IMR-90 (cell line): Measurements from ENCODE around the gene CDK14. TPM values are rescaled to one million over a fixed set of nuclear protein-coding genes. Genes with fewer than 3 reads are reported as not detected.

ENCODE experiments used
- ATAC-seq: fragments of 200-7000 bp; cut with Tn5 transposase; 2 replicates; pipeline ENCODE4 v1.9.1; 2020; ENCODE audit warnings: low read depth, mild to moderate bottlenecking, moderate library complexity
- BruUV-seq: library from RNA; stranded (reverse); fragments of 400-500 nt; replicated peaks from 2 replicates; lab custom pipeline; 2021; lab: Mats Ljungman, UMichigan
- CTCF ChIA-PET: fragments of 300-600 bp; formaldehyde crosslinking; extraction: SDS; loops from one replicate; lab custom pipeline; 2021; ENCODE audit warnings: antibody characterized with exemption; lab: Yijun Ruan, JAX
- POLR2A ChIA-PET: fragments of 300-600 bp; sonication (Branson Sonifier 250); formaldehyde crosslinking; loops from one replicate; lab custom pipeline; 2022; ENCODE audit warnings: antibody characterized with exemption; ENCODE audit not compliant: unreplicated experiment; lab: Charles Lee
- DNase-seq: peaks from one replicate; pipeline ENCODE4 v3.0.0; 2013
- H2AFZ ChIP-seq: replicated peaks from 2 replicates; pipeline ENCODE3; 2013; ENCODE audit warnings: low read length, mild to moderate bottlenecking; ENCODE audit not compliant: poor library complexity
- H2AK5ac ChIP-seq: 2 replicates; pipeline ENCODE4 v1.6.1; 2013; ENCODE audit warnings: low read depth, low read length, inconsistent platforms
- H2AK9ac ChIP-seq: replicated peaks from 2 replicates; pipeline ENCODE3; 2013; ENCODE audit warnings: mild to moderate bottlenecking, low read depth, low read length, moderate library complexity; ENCODE audit not compliant: poor library complexity
- H2BK120ac ChIP-seq: 2 replicates; pipeline ENCODE4 v1.6.1; 2013; ENCODE audit warnings: low read depth, low read length, inconsistent platforms
- H2BK15ac ChIP-seq: 3 replicates; pipeline ENCODE4 v1.6.1; 2013; ENCODE audit warnings: low read depth, low read length, inconsistent platforms
- H2BK20ac ChIP-seq: 2 replicates; pipeline ENCODE4 v1.6.1; 2013; ENCODE audit warnings: low read depth, mild to moderate bottlenecking, inconsistent platforms, low read length, moderate library complexity
- H2BK5ac ChIP-seq: 2 replicates; pipeline ENCODE4 v1.6.1; 2013; ENCODE audit warnings: mild to moderate bottlenecking, low read depth, low read length, inconsistent platforms; ENCODE audit not compliant: poor library complexity, severe bottlenecking
- H3K14ac ChIP-seq: replicated peaks from 2 replicates; pipeline ENCODE4 v1.6.1; 2013; ENCODE audit warnings: low read depth, low read length, inconsistent platforms
- H3K18ac ChIP-seq: 2 replicates; pipeline ENCODE4 v1.6.1; 2013; ENCODE audit warnings: low read depth, low read length, control low read depth
- H3K23ac ChIP-seq: 2 replicates; pipeline ENCODE4 v1.6.1; 2013; ENCODE audit warnings: low read depth, low read length, inconsistent platforms
- H3K27ac ChIP-seq: 2 replicates; pipeline ENCODE4 v1.5.1; 2013; ENCODE audit warnings: mild to moderate bottlenecking, control low read depth, low read length; ENCODE audit not compliant: insufficient read depth
- H3K27me3 ChIP-seq: 2 replicates; pipeline ENCODE4 v1.6.1; 2013; ENCODE audit warnings: low read length; ENCODE audit not compliant: control insufficient read depth, insufficient read depth
- H3K36me3 ChIP-seq: 2 replicates; pipeline ENCODE4 v1.6.1; 2013; ENCODE audit warnings: low read length, mixed read lengths; ENCODE audit not compliant: control insufficient read depth, insufficient read depth
- H3K4ac ChIP-seq: 2 replicates; pipeline ENCODE4 v1.6.1; 2013; ENCODE audit warnings: low read depth, low read length, inconsistent platforms
- H3K4me1 ChIP-seq: 2 replicates; pipeline ENCODE4 v1.6.1; 2013; ENCODE audit warnings: low read length, mixed read lengths; ENCODE audit not compliant: control insufficient read depth, insufficient read depth
- H3K4me2 ChIP-seq: 2 replicates; pipeline ENCODE4 v1.6.1; 2013; ENCODE audit warnings: low read depth, mild to moderate bottlenecking, control low read depth, low read length, moderate library complexity
- H3K4me3 ChIP-seq: 2 replicates; pipeline ENCODE4 v1.5.1; 2013; ENCODE audit warnings: low read depth, mild to moderate bottlenecking, control low read depth, low read length, moderate library complexity; ENCODE audit not compliant: insufficient read depth
- H3K56ac ChIP-seq: 2 replicates; pipeline ENCODE4 v1.6.1; 2013; ENCODE audit warnings: low read length, inconsistent platforms; ENCODE audit not compliant: insufficient read depth; ENCODE audit errors: extremely low read depth
- H3K79me1 ChIP-seq, 2 experiments: 2 replicates each; pipeline ENCODE4 v1.6.1; 2013; ENCODE audit warnings: low read length in 2 of 2, inconsistent platforms in 1 of 2, low read depth in 1 of 2
- H3K9ac ChIP-seq: 2 replicates; pipeline ENCODE4 v1.6.1; 2013; ENCODE audit warnings: low read depth, low read length, control low read depth
- H3K9me1 ChIP-seq: 2 replicates; pipeline ENCODE4 v1.6.1; 2013; ENCODE audit warnings: low read length, inconsistent platforms; ENCODE audit not compliant: insufficient read depth
- H3K9me3 ChIP-seq: 2 replicates; pipeline ENCODE4 v1.6.1; 2013; ENCODE audit warnings: low read length; ENCODE audit not compliant: control insufficient read depth, insufficient read depth
- H4K20me1 ChIP-seq: 2 replicates; pipeline ENCODE4 v1.6.1; 2013; ENCODE audit warnings: low read length, inconsistent platforms; ENCODE audit not compliant: insufficient read depth
- H4K5ac ChIP-seq: 2 replicates; pipeline ENCODE4 v1.6.1; 2013; ENCODE audit warnings: mild to moderate bottlenecking, low read depth, low read length, control low read depth
- H4K8ac ChIP-seq, 2 experiments: 2 replicates each; pipeline ENCODE4 v1.6.1; 2013; ENCODE audit warnings: low read depth in 2 of 2, low read length in 2 of 2, control low read depth in 1 of 2, inconsistent platforms in 1 of 2
- H4K91ac ChIP-seq: 2 replicates; pipeline ENCODE4 v1.6.1; 2013; ENCODE audit warnings: low read depth, low read length, inconsistent platforms; ENCODE audit not compliant: insufficient read depth
- BHLHE40 ChIP-seq: fragments of 150-350 bp; IDR thresholded peaks from 2 replicates; pipeline ENCODE4 v1.6.1; 2016; ENCODE audit warnings: mild to moderate bottlenecking, low read depth, low read length
- CEBPB ChIP-seq: IDR thresholded peaks from 2 replicates; pipeline ENCODE4 v1.6.1; 2012; ENCODE audit warnings: low read depth, low read length, improper control_type of control experiment
- CHD1 ChIP-seq: IDR thresholded peaks from 2 replicates; pipeline ENCODE4 v1.6.1; 2012; ENCODE audit warnings: low read depth, low read length, improper control_type of control experiment
- CTCF ChIP-seq: conservative IDR thresholded peaks from 2 replicates; pipeline ENCODE4 v1.5.1; 2012; ENCODE audit warnings: mild to moderate bottlenecking, low read depth, low read length, improper control_type of control experiment
- ELK1 ChIP-seq: fragments of 150-350 bp; IDR thresholded peaks from 2 replicates; pipeline ENCODE4 v1.6.1; 2016; ENCODE audit warnings: low read depth, mild to moderate bottlenecking, low read length, moderate library complexity, borderline replicate concordance
- FOS ChIP-seq: fragments of 150-350 bp; IDR thresholded peaks from 2 replicates; pipeline ENCODE4 v1.6.1; 2016; ENCODE audit warnings: low read depth, low read length
- MAFK ChIP-seq: IDR thresholded peaks from 2 replicates; pipeline ENCODE4 v1.6.1; 2012; ENCODE audit warnings: low read depth, low read length, improper control_type of control experiment
- MAZ ChIP-seq: IDR thresholded peaks from 2 replicates; pipeline ENCODE4 v1.6.1; 2012; ENCODE audit warnings: low read depth, mild to moderate bottlenecking, low read length, improper control_type of control experiment, moderate library complexity, borderline replicate concordance
- MXI1 ChIP-seq: IDR thresholded peaks from 2 replicates; pipeline ENCODE4 v1.6.1; 2012; ENCODE audit warnings: low read depth, mild to moderate bottlenecking, low read length, moderate library complexity, borderline replicate concordance
- NFE2L2 ChIP-seq: fragments of 150-350 bp; IDR thresholded peaks from 2 replicates; pipeline ENCODE4 v1.6.1; 2016; ENCODE audit warnings: low read depth, mild to moderate bottlenecking, low read length
- POLR2A ChIP-seq: IDR thresholded peaks from 2 replicates; pipeline ENCODE4 v1.6.1; 2012; ENCODE audit warnings: mild to moderate bottlenecking, low read depth, low read length
- RAD21 ChIP-seq: IDR thresholded peaks from 2 replicates; pipeline ENCODE4 v1.6.1; 2012; ENCODE audit warnings: low read length, improper control_type of control experiment
- RCOR1 ChIP-seq: IDR thresholded peaks from 2 replicates; pipeline ENCODE4 v1.6.1; 2012; ENCODE audit warnings: mild to moderate bottlenecking, low read length, improper control_type of control experiment; ENCODE audit not compliant: insufficient replicate concordance
- RFX5 ChIP-seq: IDR thresholded peaks from 2 replicates; pipeline ENCODE4 v1.8.0; 2012; ENCODE audit warnings: low read depth, mild to moderate bottlenecking, low read length, moderate library complexity
- SMC3 ChIP-seq: fragments of 150-350 bp; IDR thresholded peaks from 2 replicates; pipeline ENCODE4 v1.6.1; 2016; ENCODE audit warnings: low read depth, mild to moderate bottlenecking, antibody characterized with exemption, low read length, moderate library complexity
- USF2 ChIP-seq: fragments of 150-350 bp; IDR thresholded peaks from 2 replicates; pipeline ENCODE4 v1.6.1; 2017; ENCODE audit warnings: mild to moderate bottlenecking, antibody characterized with exemption, low read length, low read depth
- WGBS, 2 experiments: methylation state at CpG; one replicate each; pipeline versions ENCODE4 v1.1.5 to v1.1.7; 2013; ENCODE audit warnings: missing lambda C conversion rate in 2 of 2; ENCODE audit not compliant: insufficient read length in 1 of 2; ENCODE audit errors: extremely low coverage in 2 of 2; 5-methylcytosine and 5-hydroxymethylcytosine counted together
- dilution Hi-C: fragments of 300-500 bp; cut with HindIII; formaldehyde crosslinking; loops from one replicate; pipeline ENCODE4 v1.14.3; 2018; ENCODE audit warnings: low sequenced_read_pairs; ENCODE audit not compliant: unreplicated experiment
- in situ Hi-C: fragments of 300-500 bp; cut with MboI; formaldehyde crosslinking; loops from 3 replicates; pipeline ENCODE4 v1.14.3; 2019; ENCODE audit warnings: low sequenced_read_pairs, inconsistent platforms, mixed read lengths
- intact Hi-C: fragments of 100-400 bp; cut with micrococcal nuclease; formaldehyde crosslinking; loops from 2 replicates; pipeline ENCODE4 v1.10.0; 2022
- polyA plus RNA-seq, 3 experiments: library from polyadenylated mRNA; depleted of rRNA; stranded (reverse); fragments of >200 nt; gene quantifications; 2 replicates each; pipeline ENCODE4 v1.2.3, GENCODE V29; 2012; ENCODE audit warnings: low replicate concordance in 1 of 3
- total RNA-seq: library from RNA; depleted of rRNA; stranded (reverse); fragments of >200 nt; gene quantifications from 2 replicates; pipeline ENCODE4 v1.2.3, GENCODE V29; 2012

The CDK14 gene
- total and polyA plus RNA-seq, 2 of the 4 experiments (the other 2 are of a cell fraction) = 10.1 to 29.6 TPM

- no CpG with 5 or more reads among the region's 3 CpGs for WGBS, 2 experiments
- Histone ChIP-seq H4K91ac (no peak overlapping the region), H3K4ac (no peak overlapping the region), H3K27ac (no peak overlapping the region), H2BK5ac (no peak overlapping the region), H4K20me1 (no peaks in the 10 kb centered on the region), H3K4me3 (no peak overlapping the region), H3K4me1 (peaks cover 9% of the 10 kb centered on the region; the same call in 1 of the 2 replicates), H4K8ac (no peak overlapping the region), H2BK20ac (no peak overlapping the region), H3K9ac (no peak overlapping the region), H3K4me2 (no peak overlapping the region), H3K79me1 (peaks cover 21 to 25% of the 10 kb centered on the region in 2 experiments), H3K9me1 (peaks cover 5% of the 10 kb centered on the region; the same call in 1 of the 2 replicates), H2AK5ac (no peak overlapping the region), H2BK120ac (no peak overlapping the region), H2AFZ (no peak overlapping the region), H3K36me3 (no peaks in the 10 kb centered on the region; the same call in 1 of the 2 replicates), H4K5ac (no peak overlapping the region), H3K27me3 (no peaks in the 10 kb centered on the region), H3K14ac (no peak overlapping the region), H3K18ac (no peak overlapping the region), H2AK9ac (no peak overlapping the region), H2BK15ac (no peak overlapping the region), H3K56ac (no peak overlapping the region), H3K9me3 (no peaks in the 10 kb centered on the region), H3K23ac (no peak overlapping the region)
- no TSS peak for BruUV-seq
- POLR2A ChIA-PET = no interaction called here
- DNase-seq = no peak
- dilution Hi-C loops = no loop called here
- intact Hi-C loops = no loop called here
- ATAC-seq = no peak
- CTCF ChIA-PET = no interaction called here
- TF ChIP-seq POLR2A (no peak), NFE2L2 (no peak), RFX5 (no peak), MAZ (no peak), FOS (no peak), BHLHE40 (no peak), MXI1 (no peak), CTCF (no peak), SMC3 (no peak), RCOR1 (no peak), CEBPB (no peak), CHD1 (no peak), USF2 (no peak), RAD21 (no peak), ELK1 (no peak), MAFK (no peak)
- in situ Hi-C loops = no loop called here
Observed at GRCh38 chr7:90678986-90679385, 82.9 kb downstream of the CDK14 start.
